GM18508 (cell line): ENCODE measurements around the gene DENND4C.
A peak's percentile ranks its signal among the peaks of the same experiment; 100 is the strongest.
"Not testable (repeated sequence)": the region's sequence is repeated elsewhere in the genome, so short reads cannot be mapped to it uniquely, and the experiment has no call there.

Experiments used
- ATAC-seq: cut with Tn5 transposase; IDR thresholded peaks from one replicate; pipeline ENCODE4 v1.9.1; 2021; ENCODE audit warnings: moderate number of reproducible peaks; ENCODE audit not compliant: insufficient read depth, unreplicated experiment

The DENND4C gene

DNA sequence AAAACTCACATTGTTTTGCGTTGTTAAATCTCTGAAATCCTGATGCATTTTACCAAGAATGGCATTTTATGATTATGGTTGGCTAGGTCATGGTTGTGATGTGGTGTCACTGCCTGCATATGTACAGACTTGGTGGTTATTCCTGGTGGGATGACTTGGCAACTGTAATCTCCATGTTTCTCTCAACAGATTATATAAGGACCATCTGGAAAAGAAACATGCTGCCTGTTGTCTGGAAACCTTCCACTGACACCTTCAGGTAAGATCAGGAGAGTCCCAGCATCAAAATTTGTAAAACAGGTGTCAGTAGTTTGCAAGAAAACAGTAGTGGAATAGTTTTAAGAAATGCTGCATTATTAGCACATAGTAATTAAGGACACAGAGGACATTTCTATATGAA lies 175.3 kb downstream of the DENND4C start:
- ATAC-seq = no peak

DNA sequence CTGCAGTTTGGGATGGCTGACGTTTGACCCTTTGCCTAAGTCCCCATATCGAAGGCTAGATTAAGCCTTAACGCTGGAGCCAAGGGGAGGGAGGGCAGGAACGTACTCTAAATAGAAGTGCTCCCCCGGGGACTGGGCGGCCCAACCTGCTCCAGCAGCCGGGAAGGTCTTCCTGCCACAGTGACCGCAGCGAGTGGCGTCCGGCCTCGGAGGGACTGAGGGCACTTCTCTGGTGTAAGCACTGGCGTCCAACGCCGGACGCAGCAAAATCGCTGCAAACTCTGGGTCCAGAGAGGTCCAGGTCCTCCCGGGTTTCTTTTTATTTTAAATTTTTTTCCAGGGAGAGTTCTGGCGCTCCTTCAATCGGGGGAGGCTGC lies 177.8 kb downstream of the DENND4C start:
- ATAC-seq = peak; percentile 8

DNA sequence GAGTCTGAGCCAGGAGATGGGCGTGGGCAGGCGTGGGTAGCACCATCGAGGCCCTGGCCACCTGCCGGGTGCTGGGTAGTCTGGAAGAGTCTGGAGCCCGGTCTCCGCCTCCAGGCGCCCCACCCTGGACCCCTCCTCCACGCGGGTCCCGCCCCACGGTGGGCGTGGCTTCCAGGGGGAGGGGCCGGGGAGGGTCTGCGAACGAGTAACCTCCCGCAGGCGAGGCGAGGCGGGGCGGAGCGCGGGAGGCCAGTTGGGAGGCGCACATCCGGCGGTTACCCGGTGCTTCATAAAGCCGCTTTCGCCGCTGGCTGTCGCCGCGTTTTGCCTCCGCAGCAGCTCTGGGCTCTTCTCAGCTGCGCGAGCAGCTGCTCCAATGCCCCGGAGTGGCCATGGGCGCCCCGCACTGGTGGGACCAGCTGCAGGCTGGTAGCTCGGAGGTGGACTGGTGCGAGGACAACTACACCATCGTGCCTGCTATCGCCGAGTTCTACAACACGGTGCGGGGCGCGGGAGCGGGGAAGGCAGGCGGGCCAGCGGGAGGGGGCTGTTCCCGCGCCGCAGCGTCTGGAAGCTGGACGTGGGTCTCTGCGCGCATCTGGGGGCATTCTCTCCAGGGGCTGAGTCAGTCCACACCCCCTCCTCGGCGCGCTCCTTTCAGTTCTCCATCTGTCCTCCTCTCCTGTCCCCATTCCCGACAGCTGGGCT lies 178.4 kb downstream of the DENND4C start, which contains the start of gene ACER2:
TSS of gene ACER2 (plus strand) at position 317 of the 708 bp plus-strand sequence. CDS start at position 393, 76 bp downstream.
- peak; percentile 82 for ATAC-seq

DNA sequence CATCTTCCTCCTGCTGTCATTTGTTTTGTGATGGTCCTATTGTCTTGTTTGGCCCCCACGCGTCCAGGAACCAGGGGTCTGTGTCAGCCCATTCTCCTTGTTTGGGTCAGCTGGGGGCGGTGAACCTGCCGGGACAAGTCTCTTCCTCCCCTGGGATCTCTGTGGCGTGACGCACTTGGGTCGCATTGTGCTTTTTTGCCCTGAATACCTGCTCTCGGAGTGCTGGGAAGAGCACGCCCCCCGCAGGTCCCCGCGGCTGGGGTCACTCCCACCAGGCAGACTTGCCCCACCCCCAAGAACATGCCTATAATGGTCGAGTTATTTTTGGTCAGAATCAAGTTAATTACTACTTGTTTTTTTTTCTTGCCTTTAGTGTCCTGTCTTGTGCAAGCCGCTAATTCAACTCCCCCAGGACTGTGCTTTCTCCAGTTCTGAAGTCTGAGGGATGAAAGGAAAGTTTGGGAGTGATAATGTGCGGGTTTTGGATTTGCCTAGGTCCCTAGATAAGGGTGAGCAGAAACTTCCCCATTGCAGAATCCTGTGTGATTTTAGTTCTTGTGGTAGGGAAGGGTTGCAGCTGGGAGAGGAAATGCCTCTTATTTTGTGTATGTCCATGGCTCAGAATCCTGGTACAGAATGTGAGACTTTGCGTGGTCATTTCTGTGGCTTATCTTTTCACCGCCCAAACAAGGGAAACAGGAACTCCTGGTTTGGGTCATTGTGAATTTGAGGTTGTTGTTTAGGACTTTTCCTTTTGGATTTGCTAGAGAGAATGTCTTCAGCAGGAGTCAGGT lies 179.1 kb downstream of the DENND4C start:
- no peak for ATAC-seq

DNA sequence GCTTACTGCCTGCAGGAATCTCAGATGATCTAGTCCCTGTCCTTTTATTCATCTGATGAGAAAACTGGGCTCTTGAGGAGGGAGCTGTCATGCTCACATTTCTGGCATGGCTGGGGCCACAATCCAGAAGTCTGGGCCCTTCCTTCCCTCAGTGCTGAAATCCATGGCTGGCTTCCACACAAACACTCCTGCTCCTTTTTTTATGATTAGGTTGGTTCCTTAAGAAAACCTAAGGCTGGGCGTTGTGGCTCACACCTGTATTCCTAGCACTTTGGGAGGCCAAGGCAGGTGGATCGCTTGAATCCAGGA lies 179.7 kb downstream of the DENND4C start:
- ATAC-seq = no peak

DNA sequence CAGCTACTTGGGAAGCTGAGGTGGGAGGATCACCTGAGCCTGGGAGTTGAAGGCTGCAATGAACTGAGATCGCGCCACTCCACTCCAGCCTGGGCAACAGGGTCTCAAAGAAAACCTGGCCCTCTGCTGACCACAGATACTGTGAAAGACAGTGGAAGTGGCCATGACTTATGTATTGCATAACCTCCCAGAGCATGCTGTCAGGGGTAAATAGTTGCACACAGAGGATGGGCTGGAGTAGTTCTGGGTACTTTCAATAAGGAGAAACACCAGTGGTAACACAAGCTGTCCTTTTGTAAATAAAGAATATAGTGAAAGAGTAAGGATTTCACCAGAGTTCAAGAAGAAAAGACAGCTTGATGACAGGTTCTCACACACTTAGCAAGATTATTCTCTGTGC lies 180.1 kb downstream of the DENND4C start:
- no peak for ATAC-seq

DNA sequence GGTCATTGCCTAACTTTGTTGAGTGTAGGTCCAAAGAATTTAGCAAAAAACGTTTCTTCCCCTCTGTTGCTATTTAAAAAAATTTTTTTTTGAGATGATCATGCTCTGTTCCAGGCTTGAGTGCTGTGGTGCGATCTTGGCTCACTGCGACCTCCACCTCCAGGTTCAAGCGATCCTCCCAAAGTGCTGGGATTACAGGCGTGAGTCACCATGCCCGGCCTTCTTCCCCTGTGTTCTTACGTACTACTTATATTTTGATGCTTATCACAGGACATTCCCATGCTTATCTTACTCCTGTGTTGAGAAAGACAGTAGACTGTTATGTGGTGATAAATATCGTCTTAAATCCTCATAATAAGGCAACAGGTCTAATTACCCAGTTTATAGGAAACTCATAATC lies 180.8 kb downstream of the DENND4C start:
- ATAC-seq = no peak

DNA sequence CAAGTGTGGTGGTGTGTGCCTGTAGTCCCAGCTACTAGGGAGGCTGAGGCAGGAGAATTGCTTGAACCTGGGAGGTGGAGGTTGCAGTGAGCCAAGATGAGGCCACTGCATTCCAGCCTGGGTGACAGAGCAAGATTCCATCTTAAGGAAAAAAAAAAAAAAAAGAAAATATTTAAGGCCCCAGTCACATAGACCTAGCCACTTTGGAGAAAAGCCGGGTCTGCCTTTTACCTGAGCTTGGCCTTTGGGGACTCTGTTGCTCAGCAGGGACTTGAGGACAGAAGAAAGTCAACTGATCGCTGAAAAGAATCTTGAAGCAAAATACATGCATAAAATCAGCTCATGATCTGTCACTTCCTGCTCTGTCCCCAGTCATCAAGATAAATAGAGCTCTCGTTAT lies 183.0 kb downstream of the DENND4C start:
- ATAC-seq = not testable (repeated sequence)

DNA sequence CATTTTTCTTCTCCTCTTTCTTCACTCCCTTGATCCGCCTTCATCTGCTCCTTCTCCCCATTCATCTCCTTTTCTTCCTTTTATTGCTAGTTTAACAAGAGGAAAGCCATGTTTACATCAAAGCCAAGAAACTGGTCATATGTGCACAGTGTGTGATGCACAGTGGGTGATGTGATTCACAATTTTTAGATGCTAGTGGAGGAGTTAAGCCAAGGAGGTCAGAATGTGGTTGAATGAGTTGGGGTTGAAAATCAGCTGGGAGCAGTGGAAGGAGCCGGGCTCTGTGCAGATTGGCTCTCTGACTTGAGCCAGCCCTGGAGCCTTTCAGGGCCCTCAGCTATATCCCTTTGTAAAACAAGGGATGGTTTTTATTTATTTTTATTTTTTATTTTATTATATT lies 185.7 kb downstream of the DENND4C start:
- ATAC-seq = no peak

DNA sequence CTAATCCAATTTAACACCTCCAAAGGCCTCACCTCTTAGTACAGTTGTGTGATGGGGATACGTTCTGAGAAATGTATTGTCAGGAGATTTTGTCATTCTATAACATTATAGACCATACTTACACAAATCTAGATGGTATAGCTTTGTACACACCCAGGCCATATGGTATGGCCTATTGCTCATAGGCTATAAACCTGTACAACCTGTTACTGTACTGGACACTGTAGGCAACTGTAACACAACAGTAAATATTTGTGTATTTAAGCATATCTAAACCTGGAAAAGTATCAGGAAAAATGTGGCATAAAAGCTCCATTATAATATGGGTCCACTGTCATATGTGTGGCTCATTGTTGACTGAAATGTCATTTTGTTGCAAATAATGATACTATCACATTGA lies 190.4 kb downstream of the DENND4C start:
- ATAC-seq = no peak
